Ovary (tissue), 9 donors: ENCODE measurements around the gene HCFC1R1. TPM values are rescaled to one million over a fixed set of nuclear protein-coding genes. Genes with fewer than 3 reads are reported as not detected.
"Not testable (repeated sequence)": the region's sequence is repeated elsewhere in the genome, so short reads cannot be mapped to it uniquely, and the experiment has no call there.

Experiments used
- DNase-seq, 5 donors: peaks; one replicate each; pipeline ENCODE4 v3.0.0-alpha.2; 2019 to 2020
- H3K27ac ChIP-seq, 2 donors: fragments of 200-600 bp; one replicate each; pipeline versions ENCODE4 v1.5.1 to v1.8.0; 2019 to 2022
- H3K27me3 ChIP-seq: fragments of 200-600 bp; one replicate; pipeline ENCODE4 v1.8.0; 2022
- H3K36me3 ChIP-seq: fragments of 200-600 bp; sonication (generic); one replicate; pipeline ENCODE4 v1.5.1; 2019
- H3K4me1 ChIP-seq: one replicate; pipeline ENCODE4 v1.8.1; 2013; ENCODE audit warnings: mild to moderate bottlenecking, moderate library complexity; ENCODE audit not compliant: insufficient read depth
- H3K4me3 ChIP-seq: fragments of 200-600 bp; sonication (generic); one replicate; pipeline ENCODE4 v1.5.1; 2017
- H3K9me3 ChIP-seq, 2 donors: fragments of 200-600 bp in 1 of 2; sonication (generic) in 1 of 2; one replicate each; pipeline versions ENCODE4 v1.5.1 to v1.8.1; 2013 to 2019; ENCODE audit warnings: mild to moderate bottlenecking in 1 of 2, moderate library complexity in 1 of 2
- CTCF ChIP-seq, 3 donors: fragments of 450-650 bp in 2 of 3; fragments of 200-600 bp in 1 of 3; IDR thresholded peaks; one replicate each; pipeline versions ENCODE4 v1.5.1 to v1.8.0; 2016 to 2022; ENCODE audit warnings: antibody characterized with exemption in 3 of 3, mild to moderate bottlenecking in 1 of 3
- EP300 ChIP-seq: sonication (generic); formaldehyde crosslinking; IDR thresholded peaks from one replicate; pipeline ENCODE4 v1.6.1; 2017; ENCODE audit warnings: antibody characterized with exemption
- POLR2A ChIP-seq: fragments of 450-650 bp; IDR thresholded peaks from one replicate; pipeline ENCODE4 v1.6.1; 2017; ENCODE audit warnings: antibody characterized with exemption, mild to moderate bottlenecking, moderate library complexity
- WGBS, 3 donors: extraction: QIAGEN DNeasy Blood & Tissue Kit in 1 of 3; methylation state at CpG; one replicate each; pipeline versions ENCODE4 v1.1.5 to v1.1.7; 2013 to 2017; 5-methylcytosine and 5-hydroxymethylcytosine counted together
- intact Hi-C, 4 donors: fragments of 100-400 bp; cut with DNase I; formaldehyde crosslinking; loops; one replicate each; pipeline versions ENCODE4 v1.11.0 to v1.15.1; 2022 to 2023
- polyA plus RNA-seq, 2 donors: library from polyadenylated mRNA; stranded (reverse); fragments of 200-250 nt in 1 of 2; fragments of 350-450 nt in 1 of 2; fragmentation: Illumina TruSeq in 1 of 2; extraction: RNeasy Lipid Tissue Mini Kit (QIAGEN cat#74804) in 1 of 2; gene quantifications; one replicate each; pipeline ENCODE4 v1.2.3, GENCODE V29; 2013 to 2014
- total RNA-seq, 7 donors: library from RNA; depleted of rRNA in 2 of 7; stranded (reverse); fragments of >200 nt in 2 of 7; fragmentation: NEBNext Ultra II Directional in 3 of 7; extraction: Animal tissue kit (Norgen Biotek cat#: 25700) in 3 of 7; gene quantifications; one replicate each; pipeline versions ENCODE4 v1.1.0 to v1.2.4, GENCODE V29; 2016 to 2023
- donor health status: DM: no; HTN: no; CAD: no; lungs with moderate emphysema.
- donor health status: DM: no; HTN: no; CAD: no.
- donor health status: Bipolar disorder and iron deficiency.
- donor health status: DM: yes; HTN: yes; CAD: no.
- donor health status: DM: no; HTN: no; CAD: no.
- donor health status: DM: yes; HTN: yes; CAD: no.

The HCFC1R1 gene
- total and polyA plus RNA-seq, 9 donors, result 15.9 to 82.0 (median 55.1) TPM

GRCh38 chr16:3057181-3058138 is 33.7 kb upstream of the HCFC1R1 start:
- intact Hi-C loops, result loop anchor here in 3 of 4 donors (5.0 to 10.0 kb wide), 2 partner anchors 107 to 110 kb away; no protein-coding TSS in a partner anchor
- H3K9me3 ChIP-seq, result no peaks in the 10 kb centered on the region
- H3K36me3 ChIP-seq, result no peaks in the 10 kb centered on the region
- no peaks in the 10 kb centered on the region for H3K27me3 ChIP-seq
- WGBS, 3 donors, result 92 to 95% (median 95%) methylated on average over 22 of the region's 22 CpGs
- H3K27ac ChIP-seq, result no peak overlapping the region
- DNase-seq, result no peak
- peaks cover 8% of the 10 kb centered on the region for H3K4me1 ChIP-seq
- no peak overlapping the region for H3K4me3 ChIP-seq
- TF ChIP-seq EP300 (no peak), POLR2A (no peak), CTCF (IDR thresholded peaks at IDR 0.05) (no peak)

GRCh38 chr16:3056336-3057180 is 32.8 kb upstream of the HCFC1R1 start:
- Histone ChIP-seq H3K27me3 (no peaks in the 10 kb centered on the region), H3K4me1 (peaks cover 8% of the 10 kb centered on the region), H3K36me3 (no peaks in the 10 kb centered on the region), H3K9me3 (no peaks in the 10 kb centered on the region), H3K4me3 (no peak overlapping the region), H3K27ac (no peak overlapping the region)
- intact Hi-C loops, result loop anchor here in 3 of 4 donors (5.0 to 10.0 kb wide), 2 partner anchors 108 to 111 kb away; no protein-coding TSS in a partner anchor
- WGBS, 3 donors, result 81 to 87% (median 85%) methylated on average over 19 of the region's 19 CpGs
- TF ChIP-seq CTCF (IDR thresholded peaks at IDR 0.05), result no peak
- TF ChIP-seq POLR2A, result no peak
- no peak for TF ChIP-seq EP300
- no peak for DNase-seq

GRCh38 chr16:3055734-3056115 is 32.0 kb upstream of the HCFC1R1 start:
- WGBS, 3 donors, result 41 to 51% (median 45%) methylated on average over 8 to 9 of the region's 9 CpGs
- not testable (repeated sequence) for DNase-seq, H3K4me3 ChIP-seq, H3K27me3 ChIP-seq, H3K36me3 ChIP-seq, H3K4me1 ChIP-seq, H3K27ac ChIP-seq, H3K9me3 ChIP-seq
- intact Hi-C loops, result loop anchor here in 3 of 4 donors (5.0 to 10.0 kb wide), 2 partner anchors 109 to 112 kb away; no protein-coding TSS in a partner anchor

- Histone ChIP-seq H3K27me3 (no peaks in the 10 kb centered on the region), H3K4me1 (peaks cover 8% of the 10 kb centered on the region), H3K4me3 (no peak overlapping the region), H3K27ac (no peak overlapping the region), H3K9me3 (no peaks in the 10 kb centered on the region), H3K36me3 (no peaks in the 10 kb centered on the region)
- intact Hi-C loops, result loop anchor here in 3 of 4 donors (5.0 to 10.0 kb wide), 2 partner anchors 110 to 112 kb away; no protein-coding TSS in a partner anchor
- WGBS, 3 donors, result 83 to 84% (median 83%) methylated on average over 17 of the region's 17 CpGs
- TF ChIP-seq CTCF (IDR thresholded peaks at IDR 0.05) (no peak), EP300 (no peak), POLR2A (no peak)
- DNase-seq, result no peak
Measured at GRCh38 chr16:3054965-3055733, 31.4 kb upstream of the HCFC1R1 start.

GRCh38 chr16:3053330-3053710 is 29.6 kb upstream of the HCFC1R1 start:
- not testable (repeated sequence) for H3K27ac ChIP-seq, H3K27me3 ChIP-seq, H3K36me3 ChIP-seq, DNase-seq, H3K4me1 ChIP-seq, H3K9me3 ChIP-seq, H3K4me3 ChIP-seq
- intact Hi-C loops, result loop anchor here in 1 of 4 donors (10.0 kb wide), 1 partner anchor 111 kb away; no protein-coding TSS in a partner anchor
- WGBS, 3 donors, result 86 to 91% (median 90%) methylated on average over 6 to 13 of the region's 13 CpGs

- H3K27ac ChIP-seq, H3K36me3 ChIP-seq, H3K9me3 ChIP-seq, H3K4me1 ChIP-seq, H3K27me3 ChIP-seq, H3K4me3 ChIP-seq, DNase-seq: not testable (repeated sequence)
- intact Hi-C loops, result loop anchor here in 1 of 4 donors (10.0 kb wide), 1 partner anchor 112 kb away; no protein-coding TSS in a partner anchor
- 80 to 84% (median 84%) methylated on average over 10 to 12 of the region's 12 CpGs for whole genome bisulfite sequencing, 3 donors
Measured at GRCh38 chr16:3052571-3053329, 29.0 kb upstream of the HCFC1R1 start.
